ENCODE results near the gene PTPRG. TPM values are rescaled to one million over a fixed set of nuclear protein-coding genes. Genes with fewer than 3 reads are reported as not detected.
A peak's percentile ranks its signal among the peaks of the same experiment; 100 is the strongest.

The PTPRG gene
- total and polyA plus RNA-seq, 2 of the 13 experiments (the other 11 are each of a cell fraction or from before 2014, with no cell fraction given), result 8.0 to 25.3 TPM

DNA sequence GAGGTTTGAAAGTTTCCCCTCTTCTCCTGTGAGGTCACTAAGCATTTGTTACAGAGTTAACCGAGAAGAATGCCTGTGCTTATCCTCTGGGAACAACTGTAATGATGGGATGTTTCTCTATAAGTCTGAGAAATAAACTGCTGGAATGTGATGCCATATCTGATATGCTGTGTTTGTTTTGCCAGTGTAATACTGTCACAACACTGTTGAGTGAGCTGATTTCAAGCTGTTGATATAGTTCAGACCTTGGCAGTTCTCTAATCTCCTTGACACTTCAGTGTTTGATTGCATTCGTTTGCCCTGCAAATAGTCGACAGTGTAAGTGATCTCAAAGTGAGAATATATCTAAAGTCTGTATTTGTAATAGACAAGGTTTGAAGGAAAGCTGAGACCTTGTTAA lies 73.3 kb downstream of the PTPRG start (continued):
- TF ChIP-seq ZNF749 (CRISPR knock-in tag; IDR thresholded peaks at IDR 0.05; ENCODE audit: borderline replicate concordance) (no peak), FOXM1 (CRISPR knock-in tag; IDR thresholded peaks at IDR 0.05) (no peak), NONO (IDR thresholded peaks at IDR 0.05) (no peak), NONO (CRISPR knock-in tag; conservative IDR thresholded peaks at IDR 0.05) (no peak), TCF7 (IDR thresholded peaks at IDR 0.05; ENCODE audit: low read depth) (peak; percentile 38; the same call in 1 of the 2 replicates), SMARCC2 (IDR thresholded peaks at IDR 0.05) (no peak), ZNF792 (CRISPR knock-in tag; IDR thresholded peaks at IDR 0.05) (no peak), ZNF841 (CRISPR knock-in tag; IDR thresholded peaks at IDR 0.05; ENCODE audit: borderline replicate concordance) (no peak), CEBPG (CRISPR knock-in tag; IDR thresholded peaks at IDR 0.05) (0 out of 2 replicates have a peak, but pooled peaks have one; percentile 25), ZNF570 (CRISPR knock-in tag; IDR thresholded peaks at IDR 0.05; ENCODE audit: borderline replicate concordance) (no peak), ZNF253 (CRISPR knock-in tag; IDR thresholded peaks at IDR 0.05; ENCODE audit: borderline replicate concordance) (no peak), ZNF550 (CRISPR knock-in tag; IDR thresholded peaks at IDR 0.05; ENCODE audit: borderline replicate concordance) (no peak), BCL6 (CRISPR knock-in tag; IDR thresholded peaks at IDR 0.05) (peak; percentile 37; the same call in 1 of the 2 replicates), MTA1 (CRISPR knock-in tag; IDR thresholded peaks at IDR 0.05; ENCODE audit: borderline replicate concordance) (no peak), FOXA3 (CRISPR knock-in tag; IDR thresholded peaks at IDR 0.05) (0 out of 2 replicates have a peak, but pooled peaks have one; percentile 39), NCOA2 (CRISPR knock-in tag; IDR thresholded peaks at IDR 0.05) (0 out of 2 replicates have a peak, but pooled peaks have one; percentile 39), ZNF609 (CRISPR knock-in tag; IDR thresholded peaks at IDR 0.05; ENCODE audit: borderline replicate concordance) (peak; percentile 83), SKI (IDR thresholded peaks at IDR 0.05; ENCODE audit: partially characterized antibody) (no peak), PITX1 (CRISPR knock-in tag; IDR thresholded peaks at IDR 0.05) (peak; percentile 62; the same call in 1 of the 2 replicates), MIER2 (CRISPR knock-in tag; IDR thresholded peaks at IDR 0.05) (no peak), HHEX (CRISPR knock-in tag; IDR thresholded peaks at IDR 0.05) (peak; percentile 77), GABPB1 (CRISPR knock-in tag; IDR thresholded peaks at IDR 0.05) (no peak), HDAC2 (CRISPR knock-in tag; IDR thresholded peaks at IDR 0.05) (peak; percentile 39; the same call in 1 of the 2 replicates), HMG20B (CRISPR knock-in tag; conservative IDR thresholded peaks at IDR 0.05) (peak; percentile 81; the same call in 1 of the 2 replicates)

All from HepG2 (cell line).